GM12878 (cell line): ENCODE data around the gene UBXN6. TPM values are rescaled to one million over a fixed set of nuclear protein-coding genes. Genes with fewer than 3 reads are reported as not detected.

Experiments used
- ATAC-seq: fragments of 200-7000 bp; cut with Tn5 transposase; 3 replicates; pipeline ENCODE4 v1.9.1; 2020; ENCODE audit warnings: mild to moderate bottlenecking, moderate library complexity
- BruUV-seq: library from RNA; stranded (reverse); fragments of 400-500 nt; replicated peaks from 2 replicates; lab custom pipeline; 2021; lab: Mats Ljungman, UMichigan
- CTCF ChIA-PET: fragments of 300-600 bp; sonication (Branson Sonifier 250); formaldehyde crosslinking; extraction: SDS; loops from one replicate; lab custom pipeline; 2021; ENCODE audit warnings: inconsistent platforms; lab: Yijun Ruan, JAX
- POLR2A ChIA-PET: fragments of 350-600 bp; formaldehyde crosslinking; extraction: SDS; loops from one replicate; lab custom pipeline; 2021; ENCODE audit warnings: inconsistent platforms; lab: Charles Lee
- RAD21 ChIA-PET: fragments of 300-600 bp; sonication (Branson Sonifier 250); formaldehyde crosslinking; loops from one replicate; lab custom pipeline; 2023; ENCODE audit warnings: antibody characterized with exemption; ENCODE audit not compliant: unreplicated experiment; lab: Charles Lee
- SMC1A ChIA-PET: fragments of 300-600 bp; sonication (Branson Sonifier 250); formaldehyde crosslinking; loops from one replicate; lab custom pipeline; 2023; ENCODE audit not compliant: unreplicated experiment, uncharacterized antibody; lab: Charles Lee
- DNase-seq: peaks from one replicate; pipeline ENCODE4 v3.0.0-alpha.2; 2011; ENCODE audit warnings: low read depth, low spot score
- FAIRE-seq: peaks from 3 replicates; lab custom pipeline; 2011; peaks lifted over from hg19 to GRCh38; lab: Jason Lieb, UNC
- H2AFZ ChIP-seq: 2 replicates; pipeline ENCODE4 v1.6.0; 2011; ENCODE audit warnings: low read depth, low read length, control low read depth; ENCODE audit not compliant: control insufficient read depth
- H3K27ac ChIP-seq: 2 replicates; pipeline ENCODE4 v1.5.1; 2011; ENCODE audit warnings: control low read depth; ENCODE audit not compliant: control insufficient read depth, insufficient read depth
- H3K27me3 ChIP-seq, 2 experiments: replicated peaks in 1 of 2; 2 replicates each; pipeline versions ENCODE4 v1.6.0 to v1.6.1; 2011; ENCODE audit warnings: low read length in 1 of 2; ENCODE audit not compliant: control insufficient read depth in 2 of 2, insufficient read depth in 2 of 2
- H3K36me3 ChIP-seq, 2 experiments: 2 replicates each; pipeline ENCODE4 v1.5.1; 2011; ENCODE audit warnings: low read length in 1 of 2; ENCODE audit not compliant: control insufficient read depth in 2 of 2, insufficient read depth in 2 of 2
- H3K4me1 ChIP-seq: 2 replicates; pipeline ENCODE4 v1.6.1; 2011; ENCODE audit warnings: mild to moderate bottlenecking, low read length, moderate library complexity, mixed read lengths; ENCODE audit not compliant: control insufficient read depth, insufficient read depth
- H3K4me2 ChIP-seq: 2 replicates; pipeline ENCODE4 v1.6.0; 2011; ENCODE audit warnings: control low read depth; ENCODE audit not compliant: control insufficient read depth, insufficient read depth
- H3K4me3 ChIP-seq: fragments of 200-600 bp; sonication (generic); 2 replicates; pipeline ENCODE4 v1.5.1; 2016
- H3K79me2 ChIP-seq: 2 replicates; pipeline ENCODE4 v1.6.0; 2011; ENCODE audit warnings: low read length; ENCODE audit not compliant: control insufficient read depth, insufficient read depth
- H3K9ac ChIP-seq: 2 replicates; pipeline ENCODE4 v1.8.0; 2011; ENCODE audit warnings: low read length, control low read depth, mixed read lengths; ENCODE audit not compliant: control insufficient read depth, insufficient read depth
- H3K9me3 ChIP-seq: replicated peaks from 3 replicates; pipeline ENCODE4 v1.5.1; 2011; ENCODE audit warnings: mild to moderate bottlenecking, low read length; ENCODE audit not compliant: control insufficient read depth, insufficient read depth
- H4K20me1 ChIP-seq: 2 replicates; pipeline ENCODE4 v1.6.0; 2011; ENCODE audit not compliant: control insufficient read depth, insufficient read depth
- CHD4 ChIP-seq: fragments of 200-600 bp; sonication (generic); IDR thresholded peaks from 2 replicates; pipeline ENCODE4 v1.6.1; 2016; ENCODE audit warnings: mild to moderate bottlenecking
- HDAC2 ChIP-seq: fragments of 200-600 bp; sonication (generic); IDR thresholded peaks from 2 replicates; pipeline ENCODE4 v1.6.1; 2017
- HSF1 ChIP-seq: fragments of 150-350 bp; IDR thresholded peaks from 2 replicates; pipeline ENCODE4 v1.6.1; 2014; ENCODE audit warnings: mild to moderate bottlenecking, low read depth, low read length
- NR2C1 ChIP-seq: fragments of 450-650 bp; IDR thresholded peaks from 2 replicates; pipeline ENCODE4 v1.6.1; 2017; ENCODE audit warnings: antibody characterized with exemption, mild to moderate bottlenecking, moderate library complexity
- SUPT20H ChIP-seq: IDR thresholded peaks from 2 replicates; pipeline ENCODE4 v1.6.1; 2011; ENCODE audit warnings: low read depth, mild to moderate bottlenecking, low read length, moderate library complexity, borderline replicate concordance; ENCODE audit not compliant: control insufficient read depth
- TARDBP ChIP-seq: IDR thresholded peaks from 2 replicates; pipeline ENCODE4 v1.6.1; 2016; ENCODE audit warnings: borderline replicate concordance
- TCF12 ChIP-seq: IDR thresholded peaks from 2 replicates; pipeline ENCODE4 v1.6.1; 2011; ENCODE audit warnings: low read depth, mild to moderate bottlenecking, low read length
- TCF7 ChIP-seq: IDR thresholded peaks from 2 replicates; pipeline ENCODE4 v1.6.1; 2014; ENCODE audit warnings: antibody characterized with exemption, borderline replicate concordance
- USF2 ChIP-seq: IDR thresholded peaks from 2 replicates; pipeline ENCODE4 v1.6.1; 2011; ENCODE audit warnings: low read depth, low read length, improper control_type of control experiment, borderline replicate concordance
- ZZZ3 ChIP-seq: IDR thresholded peaks from 2 replicates; pipeline ENCODE4 v1.6.1; 2011; ENCODE audit warnings: low read depth; ENCODE audit not compliant: control insufficient read depth, insufficient read length
- WGBS: methylation state at CpG from one replicate; pipeline ENCODE4 v1.1.6; 2016; ENCODE audit warnings: low lambda C conversion rate; ENCODE audit not compliant: insufficient replicate concordance, insufficient coverage; ENCODE audit errors: missing lambda C conversion rate; 5-methylcytosine and 5-hydroxymethylcytosine counted together
- in situ Hi-C: fragments of 300-500 bp; cut with MboI; formaldehyde crosslinking; loops from 9 replicates; pipeline ENCODE4 v1.14.3; 2018; ENCODE audit warnings: mixed read lengths
- intact Hi-C: fragments of 100-400 bp; cut with micrococcal nuclease; formaldehyde crosslinking; loops from one replicate; pipeline ENCODE4 v1.14.2; 2022; ENCODE audit not compliant: unreplicated experiment
- polyA plus RNA-seq, 11 experiments: library from polyadenylated mRNA; depleted of rRNA in 4 of 11; unstranded in 6 of 11; stranded (reverse) in 5 of 11; fragments of >200 nt; fragmentation: Nextera tagmentation in 4 of 11; fragmentation: Illumina TruSeq in 1 of 11; extraction: Ambion mirVana in 4 of 11; extraction: Trizol in 1 of 11; gene quantifications; 1 replicate in 1 of 11; 2 replicates in 10 of 11; pipeline versions ENCODE4 v1.2.1 to v1.2.3, GENCODE V29; 2011 to 2016; ENCODE audit warnings: inconsistent platforms in 2 of 11, missing spikeins in 2 of 11, low read depth in 1 of 11
- total RNA-seq, 4 experiments: library from RNA; depleted of rRNA in 3 of 4; stranded (reverse); fragments of >200 nt in 3 of 4; fragmentation: Illumina TruSeq in 1 of 4; extraction: Trizol in 1 of 4; gene quantifications; 2 replicates each; pipeline versions ENCODE4 v1.2.1 to v1.2.3, GENCODE V29; 2013 to 2021

UBXN6 gene
- total and polyA plus RNA-seq, 10 of the 15 experiments (the other 5 are each of a cell fraction or from before 2014, with no cell fraction given) = 0.47 to 50.8 (median 13.0) TPM

GRCh38 chr19:4482721-4483364 lies 25.2 kb upstream of the UBXN6 start:
- H3K27me3 ChIP-seq = no peaks in the 10 kb centered on the region
- in situ Hi-C loops = no loop called here
- BruUV-seq = no TSS peak
- WGBS = 99% methylated on average over 35 of the region's 35 CpGs
- SMC1A ChIA-PET = no interaction called here
- no peak overlapping the region for H3K4me3 ChIP-seq
- no peaks in the 10 kb centered on the region for H3K79me2 ChIP-seq
- no peaks in the 10 kb centered on the region for H3K9me3 ChIP-seq
- TF ChIP-seq TCF12 = no peak
- no peak for TF ChIP-seq HSF1
- no peaks in the 10 kb centered on the region for H4K20me1 ChIP-seq
- FAIRE-seq = no peak
- RAD21 ChIA-PET = no interaction called here
- peaks cover 0 to 2% of the 10 kb centered on the region in 2 experiments; a peak in 2 of 4 replicates for H3K36me3 ChIP-seq
- CTCF ChIA-PET = no interaction called here
- no peak overlapping the region for H3K9ac ChIP-seq
- DNase-seq = no peak
- no peak for ATAC-seq
- no peak overlapping the region for H3K27ac ChIP-seq
- intact Hi-C loops = no loop called here
- POLR2A ChIA-PET = no interaction called here
- no peaks in the 10 kb centered on the region for H3K4me1 ChIP-seq
- no peak overlapping the region for H2AFZ ChIP-seq
- no peak overlapping the region for H3K4me2 ChIP-seq

GRCh38 chr19:4477034-4477801 lies 19.6 kb upstream of the UBXN6 start:
- Histone ChIP-seq H3K27ac (no peak overlapping the region), H4K20me1 (no peaks in the 10 kb centered on the region), H3K9me3 (no peaks in the 10 kb centered on the region), H3K36me3 (peaks cover 2 to 9% of the 10 kb centered on the region in 2 experiments; a peak in 3 of 4 replicates), H3K4me2 (no peak overlapping the region), H3K9ac (no peak overlapping the region), H3K27me3 (no peaks in the 10 kb centered on the region), H3K4me1 (0 out of 2 replicates have a peak, but pooled peaks cover 2% of the 10 kb centered on the region), H3K4me3 (no peak overlapping the region), H2AFZ (no peak overlapping the region), H3K79me2 (peaks cover 25% of the 10 kb centered on the region)
- ChIA-PET POLR2A (no interaction called here), SMC1A (no interaction called here), RAD21 (interaction anchor here (0.6 kb wide), 1 partner anchor 12 kb away, joined by 3 read pairs; no protein-coding TSS in a partner anchor), CTCF (interaction anchor here (1.0 kb wide), 1 partner anchor 159 kb away, joined by 3 read pairs; no protein-coding TSS in a partner anchor)
- WGBS = 90% methylated on average over 16 of the region's 16 CpGs
- in situ Hi-C loops = no loop called here
- TSS peak; percentile 50 for BruUV-seq
- ATAC-seq (no peak), DNase-seq (no peak), FAIRE-seq (no peak)
- intact Hi-C loops = no loop called here
- no peak for TF ChIP-seq ZZZ3
- TF ChIP-seq NR2C1 = no peak
- no peak for TF ChIP-seq TARDBP
- no peak for TF ChIP-seq HDAC2
- TF ChIP-seq TCF7 = no peak
- no peak for TF ChIP-seq CHD4
- no peak for TF ChIP-seq SUPT20H
- no peak for TF ChIP-seq USF2
